ENCODE measurements around the gene RPS15. TPM values are rescaled to one million over a fixed set of nuclear protein-coding genes. Genes with fewer than 3 reads are reported as not detected.

Gene RPS15
- total RNA-seq, 1 donor from 2014 or later, result 1,175 TPM

DNA sequence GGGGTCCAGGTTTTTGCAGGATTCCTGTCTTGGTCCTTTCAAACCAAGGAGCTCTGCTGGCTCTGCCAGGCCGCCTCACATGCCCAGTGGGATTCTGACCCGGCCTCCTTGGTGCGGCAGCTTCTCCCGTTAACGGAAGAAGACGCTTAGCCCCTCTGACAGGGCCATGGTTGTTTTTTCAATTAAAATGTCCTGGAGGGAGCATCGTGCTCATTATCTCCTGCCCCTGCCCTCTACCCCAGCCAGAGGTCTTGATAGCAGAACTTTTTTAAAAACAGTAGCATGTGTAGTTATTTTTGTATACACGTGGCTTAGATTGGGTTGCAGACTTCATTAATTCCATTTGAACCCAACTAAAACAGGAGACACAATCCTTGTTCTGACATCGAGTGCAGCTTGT is 11.5 kb upstream of the RPS15 start:
- TF ChIP-seq CTCF (IDR thresholded peaks at IDR 0.05; ENCODE audit: unreplicated experiment), result no peak
- Mint-ChIP-seq H3K4me3 (ENCODE audit: unreplicated experiment) (no peak overlapping the region), H3K9me3 (ENCODE audit: unreplicated experiment) (no peaks in the 10 kb centered on the region), H3K27me3 (ENCODE audit: unreplicated experiment) (peaks cover 5% of the 10 kb centered on the region), H3K36me3 (ENCODE audit: low read depth, unreplicated experiment) (peaks cover 24% of the 10 kb centered on the region), H3K4me1 (ENCODE audit: unreplicated experiment) (no peaks in the 10 kb centered on the region), H3K27ac (ENCODE audit: unreplicated experiment) (no peak overlapping the region)
- DNase-seq (ENCODE audit: low spot score), result no peak

GRCh38 chr19:1427221-1427920 is 10.8 kb upstream of the RPS15 start:
- no peak overlapping the region for H3K27ac Mint-ChIP-seq (ENCODE audit: unreplicated experiment)

DNA sequence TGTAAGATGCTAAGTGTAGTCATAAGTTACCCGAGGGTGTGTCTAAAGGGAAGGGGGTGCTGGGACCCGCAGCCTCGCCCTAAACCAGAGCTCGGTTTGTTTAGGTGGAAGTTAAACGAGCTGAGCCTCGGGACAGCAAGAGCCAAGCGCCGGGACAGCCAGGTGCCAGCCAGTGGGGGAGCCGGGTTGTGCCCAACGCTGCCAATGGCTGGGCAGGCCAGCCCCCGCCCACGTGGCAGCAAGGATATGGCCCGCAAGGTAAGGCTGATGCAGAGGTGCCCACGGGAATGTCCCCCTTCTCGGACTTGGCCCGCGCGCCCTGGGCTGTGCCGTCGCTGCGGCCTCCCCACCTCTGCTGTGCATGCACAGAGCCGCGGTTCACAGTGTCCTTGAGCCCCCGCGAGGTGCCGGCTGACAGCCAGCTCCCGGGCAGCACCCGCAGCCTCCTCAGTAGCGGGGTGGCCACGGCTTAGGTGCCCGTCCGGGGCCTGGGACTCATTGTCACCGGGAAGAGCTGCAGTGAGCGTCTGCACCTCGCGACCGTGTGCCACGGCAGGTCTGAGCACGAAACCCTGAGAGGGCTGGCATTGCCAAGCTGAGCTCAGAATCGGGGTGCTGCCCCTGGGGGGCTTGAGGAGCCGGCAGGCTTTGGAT is 9.3 kb upstream of the RPS15 start:
- no peak for TF ChIP-seq CTCF (IDR thresholded peaks at IDR 0.05; ENCODE audit: unreplicated experiment)
- H3K27me3 Mint-ChIP-seq (ENCODE audit: unreplicated experiment), result peaks cover 7% of the 10 kb centered on the region
- H3K9me3 Mint-ChIP-seq (ENCODE audit: unreplicated experiment), result no peaks in the 10 kb centered on the region
- no peak overlapping the region for H3K27ac Mint-ChIP-seq (ENCODE audit: unreplicated experiment)
- H3K4me1 Mint-ChIP-seq (ENCODE audit: unreplicated experiment), result no peaks in the 10 kb centered on the region
- no peak overlapping the region for H3K4me3 Mint-ChIP-seq (ENCODE audit: unreplicated experiment)
- H3K36me3 Mint-ChIP-seq (ENCODE audit: low read depth, unreplicated experiment), result peaks cover 13% of the 10 kb centered on the region
- DNase-seq (ENCODE audit: low spot score), result no peak

More at GRCh38 chr19:1427221-1427920, 10.8 kb upstream of the RPS15 start:
- Mint-ChIP-seq H3K4me1 (ENCODE audit: unreplicated experiment) (no peaks in the 10 kb centered on the region), H3K27me3 (ENCODE audit: unreplicated experiment) (peaks cover 9% of the 10 kb centered on the region), H3K36me3 (ENCODE audit: low read depth, unreplicated experiment) (peaks cover 25% of the 10 kb centered on the region), H3K9me3 (ENCODE audit: unreplicated experiment) (no peaks in the 10 kb centered on the region), H3K4me3 (ENCODE audit: unreplicated experiment) (no peak overlapping the region)
- no peak for TF ChIP-seq CTCF (IDR thresholded peaks at IDR 0.05; ENCODE audit: unreplicated experiment)
- DNase-seq (ENCODE audit: low spot score), result no peak

DNA sequence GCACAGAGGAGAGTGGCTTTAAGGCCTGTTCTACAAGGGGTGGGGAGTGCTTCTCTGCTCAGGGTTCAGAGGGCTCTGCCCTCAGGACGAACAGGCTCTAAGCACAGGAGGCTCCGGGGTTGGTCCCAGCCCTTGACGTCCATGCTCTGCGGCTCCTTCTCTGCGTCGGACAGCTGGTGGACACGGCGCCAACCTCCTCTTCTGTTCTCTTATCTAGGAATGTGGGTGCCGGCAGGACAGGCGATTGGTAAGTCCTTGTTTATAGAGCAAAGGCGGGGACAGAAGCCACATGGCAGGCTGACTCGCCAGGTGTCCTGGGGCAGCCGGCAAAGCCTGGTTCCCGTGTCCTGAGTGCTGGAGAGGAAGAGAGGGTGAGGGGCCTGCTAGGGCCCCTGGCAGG is 8.4 kb upstream of the RPS15 start:
- H3K36me3 Mint-ChIP-seq (ENCODE audit: low read depth, unreplicated experiment), result peaks cover 13% of the 10 kb centered on the region
- TF ChIP-seq CTCF (IDR thresholded peaks at IDR 0.05; ENCODE audit: unreplicated experiment), result no peak

GRCh38 chr19:1430246-1430645 is 8.0 kb upstream of the RPS15 start:
- H3K4me3 Mint-ChIP-seq (ENCODE audit: unreplicated experiment), result no peak overlapping the region
- no peak for TF ChIP-seq CTCF (IDR thresholded peaks at IDR 0.05; ENCODE audit: unreplicated experiment)
- peaks cover 7% of the 10 kb centered on the region for H3K27me3 Mint-ChIP-seq (ENCODE audit: unreplicated experiment)
- H3K4me1 Mint-ChIP-seq (ENCODE audit: unreplicated experiment), result no peaks in the 10 kb centered on the region
- no peak overlapping the region for H3K27ac Mint-ChIP-seq (ENCODE audit: unreplicated experiment)
- peaks cover 12% of the 10 kb centered on the region for H3K36me3 Mint-ChIP-seq (ENCODE audit: low read depth, unreplicated experiment)
- H3K9me3 Mint-ChIP-seq (ENCODE audit: unreplicated experiment), result no peaks in the 10 kb centered on the region
- DNase-seq (ENCODE audit: low spot score), result no peak

More for the DNA sequence above, 8.4 kb upstream of the RPS15 start:
- no peaks in the 10 kb centered on the region for H3K4me1 Mint-ChIP-seq (ENCODE audit: unreplicated experiment)
- no peaks in the 10 kb centered on the region for H3K9me3 Mint-ChIP-seq (ENCODE audit: unreplicated experiment)
- no peak for DNase-seq (ENCODE audit: low spot score)
- no peak overlapping the region for H3K4me3 Mint-ChIP-seq (ENCODE audit: unreplicated experiment)
- peak overlapping the region; percentile 42 for H3K27ac Mint-ChIP-seq (ENCODE audit: unreplicated experiment)
- peaks cover 7% of the 10 kb centered on the region for H3K27me3 Mint-ChIP-seq (ENCODE audit: unreplicated experiment)
